Measurements from ENCODE around the gene ZNF536.

The ZNF536 gene

DNA sequence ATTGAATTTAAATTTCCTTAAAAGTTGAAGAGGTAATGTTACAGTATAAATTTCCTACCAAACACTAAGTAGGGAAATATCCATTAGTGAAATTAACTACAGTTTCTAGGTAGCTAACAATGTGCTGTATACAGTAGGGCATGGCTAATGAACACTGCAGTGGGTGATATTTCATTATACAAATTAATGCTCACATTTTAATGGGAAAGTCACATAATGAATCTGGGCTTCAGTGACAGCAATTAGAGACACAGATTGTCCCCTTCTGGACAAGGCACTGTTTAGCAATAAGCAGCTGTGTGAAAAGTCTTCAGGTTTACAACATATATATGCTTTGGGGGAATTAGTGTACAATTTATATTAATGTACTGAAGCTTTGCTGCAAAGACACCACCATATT lies 169.4 kb downstream of the ZNF536 start:
- H3K4me3 ChIP-seq (replicated peaks; ENCODE audit: insufficient read depth, low read length), result no peak overlapping the region
- no peaks in the 10 kb centered on the region for H3K27me3 ChIP-seq (ENCODE audit: insufficient read depth, poor library complexity, severe bottlenecking)
- DNase-seq (ENCODE audit: low read depth in 1 of 2, low spot score in 1 of 2), result no peak
- H3K27ac ChIP-seq (replicated peaks), result no peak overlapping the region
- TF ChIP-seq SPI1 (IDR thresholded peaks at IDR 0.05; ENCODE audit: borderline replicate concordance, low read depth), result no peak
- TF ChIP-seq, protein P1, sequence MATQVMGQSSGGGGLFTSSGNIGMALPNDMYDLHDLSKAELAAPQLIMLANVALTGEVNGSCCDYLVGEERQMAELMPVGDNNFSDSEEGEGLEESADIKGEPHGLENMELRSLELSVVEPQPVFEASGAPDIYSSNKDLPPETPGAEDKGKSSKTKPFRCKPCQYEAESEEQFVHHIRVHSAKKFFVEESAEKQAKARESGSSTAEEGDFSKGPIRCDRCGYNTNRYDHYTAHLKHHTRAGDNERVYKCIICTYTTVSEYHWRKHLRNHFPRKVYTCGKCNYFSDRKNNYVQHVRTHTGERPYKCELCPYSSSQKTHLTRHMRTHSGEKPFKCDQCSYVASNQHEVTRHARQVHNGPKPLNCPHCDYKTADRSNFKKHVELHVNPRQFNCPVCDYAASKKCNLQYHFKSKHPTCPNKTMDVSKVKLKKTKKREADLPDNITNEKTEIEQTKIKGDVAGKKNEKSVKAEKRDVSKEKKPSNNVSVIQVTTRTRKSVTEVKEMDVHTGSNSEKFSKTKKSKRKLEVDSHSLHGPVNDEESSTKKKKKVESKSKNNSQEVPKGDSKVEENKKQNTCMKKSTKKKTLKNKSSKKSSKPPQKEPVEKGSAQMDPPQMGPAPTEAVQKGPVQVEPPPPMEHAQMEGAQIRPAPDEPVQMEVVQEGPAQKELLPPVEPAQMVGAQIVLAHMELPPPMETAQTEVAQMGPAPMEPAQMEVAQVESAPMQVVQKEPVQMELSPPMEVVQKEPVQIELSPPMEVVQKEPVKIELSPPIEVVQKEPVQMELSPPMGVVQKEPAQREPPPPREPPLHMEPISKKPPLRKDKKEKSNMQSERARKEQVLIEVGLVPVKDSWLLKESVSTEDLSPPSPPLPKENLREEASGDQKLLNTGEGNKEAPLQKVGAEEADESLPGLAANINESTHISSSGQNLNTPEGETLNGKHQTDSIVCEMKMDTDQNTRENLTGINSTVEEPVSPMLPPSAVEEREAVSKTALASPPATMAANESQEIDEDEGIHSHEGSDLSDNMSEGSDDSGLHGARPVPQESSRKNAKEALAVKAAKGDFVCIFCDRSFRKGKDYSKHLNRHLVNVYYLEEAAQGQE (IDR thresholded peaks at IDR 0.05; ENCODE audit: insufficient replicate concordance, low read depth), result no peak
- no peak for TF ChIP-seq GABPA (IDR thresholded peaks at IDR 0.05; ENCODE audit: low read depth)
- TF ChIP-seq, protein P2, sequence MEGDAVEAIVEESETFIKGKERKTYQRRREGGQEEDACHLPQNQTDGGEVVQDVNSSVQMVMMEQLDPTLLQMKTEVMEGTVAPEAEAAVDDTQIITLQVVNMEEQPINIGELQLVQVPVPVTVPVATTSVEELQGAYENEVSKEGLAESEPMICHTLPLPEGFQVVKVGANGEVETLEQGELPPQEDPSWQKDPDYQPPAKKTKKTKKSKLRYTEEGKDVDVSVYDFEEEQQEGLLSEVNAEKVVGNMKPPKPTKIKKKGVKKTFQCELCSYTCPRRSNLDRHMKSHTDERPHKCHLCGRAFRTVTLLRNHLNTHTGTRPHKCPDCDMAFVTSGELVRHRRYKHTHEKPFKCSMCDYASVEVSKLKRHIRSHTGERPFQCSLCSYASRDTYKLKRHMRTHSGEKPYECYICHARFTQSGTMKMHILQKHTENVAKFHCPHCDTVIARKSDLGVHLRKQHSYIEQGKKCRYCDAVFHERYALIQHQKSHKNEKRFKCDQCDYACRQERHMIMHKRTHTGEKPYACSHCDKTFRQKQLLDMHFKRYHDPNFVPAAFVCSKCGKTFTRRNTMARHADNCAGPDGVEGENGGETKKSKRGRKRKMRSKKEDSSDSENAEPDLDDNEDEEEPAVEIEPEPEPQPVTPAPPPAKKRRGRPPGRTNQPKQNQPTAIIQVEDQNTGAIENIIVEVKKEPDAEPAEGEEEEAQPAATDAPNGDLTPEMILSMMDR (IDR thresholded peaks at IDR 0.05; ENCODE audit: insufficient read depth, low read length), result no peak
- no peak for TF ChIP-seq POLR2AphosphoS5 (IDR thresholded peaks at IDR 0.05; ENCODE audit: low read depth)

DNA sequence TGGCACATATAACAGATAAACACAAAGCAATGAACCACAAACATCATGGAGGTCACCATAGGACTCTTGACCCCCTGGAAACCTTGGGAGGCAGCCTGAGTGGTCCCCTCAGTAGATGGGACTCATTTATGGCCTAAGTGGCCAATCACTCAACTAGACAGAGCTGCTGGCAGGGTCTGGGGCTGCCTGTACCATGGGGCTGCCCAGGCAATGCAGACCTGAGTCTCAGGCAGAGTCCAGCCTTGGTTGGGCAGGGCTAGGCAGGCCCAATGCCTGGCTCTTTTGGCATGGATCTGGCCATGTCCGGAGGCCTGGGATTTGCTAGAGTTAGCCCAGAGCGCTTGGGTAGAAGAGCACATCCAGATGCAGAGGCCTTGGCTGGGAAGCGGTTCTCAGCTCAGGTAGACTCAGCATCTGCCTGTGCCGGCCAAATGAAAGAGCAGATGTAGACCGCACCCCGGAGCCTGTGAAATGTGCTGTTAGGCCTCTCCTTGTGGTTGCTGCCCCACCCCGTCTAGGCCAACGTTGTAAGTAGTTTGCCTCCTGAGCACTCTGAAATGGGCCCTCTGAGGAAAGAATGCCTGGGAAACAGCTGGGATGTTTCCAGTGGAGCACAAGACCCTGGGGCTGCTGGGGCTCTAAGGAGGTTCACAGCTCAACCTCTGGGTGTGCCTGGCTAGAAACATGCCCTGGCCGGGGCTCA lies 171.2 kb downstream of the ZNF536 start:
- DNase-seq (ENCODE audit: low read depth in 1 of 2, low spot score in 1 of 2), result no peak
- H3K27me3 ChIP-seq (ENCODE audit: insufficient read depth, poor library complexity, severe bottlenecking), result no peaks in the 10 kb centered on the region
- no peak overlapping the region for H3K4me3 ChIP-seq (replicated peaks; ENCODE audit: insufficient read depth, low read length)
- no peak for TF ChIP-seq POLR2AphosphoS5 (IDR thresholded peaks at IDR 0.05; ENCODE audit: low read depth)
- no peak for TF ChIP-seq GABPA (IDR thresholded peaks at IDR 0.05; ENCODE audit: low read depth)
- no peak for TF ChIP-seq SPI1 (IDR thresholded peaks at IDR 0.05; ENCODE audit: borderline replicate concordance, low read depth)
- TF ChIP-seq, protein P2 (IDR thresholded peaks at IDR 0.05; ENCODE audit: insufficient read depth, low read length), result no peak
- TF ChIP-seq, protein P1 (IDR thresholded peaks at IDR 0.05; ENCODE audit: insufficient replicate concordance, low read depth), result no peak
- no peak overlapping the region for H3K27ac ChIP-seq (replicated peaks)

DNA sequence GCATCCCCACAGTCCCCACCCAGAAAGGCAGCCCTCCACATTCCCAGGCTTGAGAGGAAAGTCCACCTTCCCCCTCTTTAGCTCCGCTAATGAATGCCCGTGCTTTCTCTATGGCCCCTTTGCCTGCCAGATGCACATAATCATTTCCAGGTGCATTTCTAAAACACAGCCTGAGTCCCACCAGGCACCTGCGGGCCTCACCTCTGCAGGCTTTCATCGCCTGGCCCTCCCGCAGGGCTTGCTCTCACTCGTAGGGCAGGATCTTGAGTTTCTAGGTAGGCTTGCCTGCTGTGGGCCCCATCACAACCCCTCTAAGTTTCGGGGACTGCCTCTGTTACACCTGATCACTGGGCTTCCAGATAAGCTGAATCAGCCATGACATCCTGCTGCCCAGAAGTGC lies 173.6 kb downstream of the ZNF536 start:
- no peak overlapping the region for H3K4me3 ChIP-seq (replicated peaks; ENCODE audit: insufficient read depth, low read length)
- no peaks in the 10 kb centered on the region for H3K27me3 ChIP-seq (ENCODE audit: insufficient read depth, poor library complexity, severe bottlenecking)
- TF ChIP-seq SPI1 (IDR thresholded peaks at IDR 0.05; ENCODE audit: borderline replicate concordance, low read depth) (no peak), POLR2AphosphoS5 (IDR thresholded peaks at IDR 0.05; ENCODE audit: low read depth) (no peak), GABPA (IDR thresholded peaks at IDR 0.05; ENCODE audit: low read depth) (no peak)
- TF ChIP-seq, protein P1 (IDR thresholded peaks at IDR 0.05; ENCODE audit: insufficient replicate concordance, low read depth), result no peak
- TF ChIP-seq, protein P2 (IDR thresholded peaks at IDR 0.05; ENCODE audit: insufficient read depth, low read length), result no peak
- no peak overlapping the region for H3K27ac ChIP-seq (replicated peaks)
- DNase-seq (ENCODE audit: low read depth in 1 of 2, low spot score in 1 of 2), result no peak

Data from HL-60 (cell line).